Hematopoietic multipotent progenitor cell treated with erythropoietin and hydrocortisone succinate and interleukin-3 and kit ligand, for 8 days (in vitro differentiated cells): Measurements from ENCODE around the gene RRAD.

Experiments
- DNase-seq: peaks from one replicate; pipeline ENCODE4 v3.0.0-alpha.2; 2015

RRAD gene

DNA sequence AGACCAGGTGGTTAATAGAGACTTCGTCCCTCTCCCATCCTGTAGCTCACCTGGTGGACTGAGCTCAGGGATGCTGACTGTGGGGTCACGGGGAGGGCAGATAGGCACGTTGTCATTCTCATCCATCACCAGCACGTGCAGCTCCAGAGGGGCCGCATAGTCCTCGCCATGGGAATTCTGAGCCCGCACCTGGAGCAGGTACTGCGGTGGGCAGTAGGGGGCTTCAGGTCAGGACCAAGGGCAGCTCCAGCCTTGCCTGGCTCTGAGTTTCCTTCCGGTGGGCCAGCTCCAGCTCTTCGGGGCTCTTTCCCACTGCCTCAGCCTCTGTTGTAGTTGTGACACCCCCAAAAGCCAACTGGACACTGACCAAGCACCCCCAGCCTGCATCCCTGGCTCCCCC is 12.3 kb downstream of the RRAD start:
- no peak for DNase-seq

DNA sequence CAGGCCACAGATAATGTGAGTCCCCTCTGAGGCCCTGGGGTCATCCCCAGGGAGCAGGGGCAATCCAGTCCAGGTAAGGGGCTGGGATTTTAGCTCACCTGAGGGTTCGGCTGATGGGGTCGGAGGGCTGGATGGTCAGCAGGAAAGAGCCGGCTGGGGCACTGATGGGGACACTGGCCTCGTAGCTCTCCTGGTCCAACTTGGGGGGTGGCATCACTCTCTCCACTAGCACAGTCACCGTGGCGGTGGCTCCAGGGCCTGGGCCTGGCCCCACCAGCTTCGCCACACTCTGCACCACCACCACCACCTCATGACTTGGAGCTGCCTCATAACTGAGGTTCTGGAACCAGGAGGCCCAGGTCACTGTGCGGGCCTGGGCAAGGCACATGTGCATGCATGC is 13.5 kb downstream of the RRAD start:
- DNase-seq: no peak

DNA sequence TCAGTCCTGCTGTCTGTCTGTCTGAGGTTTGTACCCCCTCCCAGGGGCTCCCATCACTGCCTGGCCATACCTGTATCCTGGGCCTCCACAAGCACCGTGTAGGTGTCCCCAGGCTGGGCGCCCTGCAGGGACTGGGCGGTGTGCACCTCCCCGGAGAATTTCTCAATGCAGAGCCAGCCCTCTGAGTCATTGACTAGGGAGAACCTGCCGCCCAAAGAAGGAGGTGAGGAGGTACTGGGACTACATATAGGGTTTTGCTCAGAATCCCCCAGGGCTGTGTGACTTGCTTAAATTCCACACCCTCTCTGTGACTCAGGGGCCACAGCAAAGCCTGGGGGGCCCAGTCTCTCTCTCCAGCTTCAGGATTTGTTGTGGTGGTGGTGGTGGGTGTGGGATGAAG is 14.2 kb downstream of the RRAD start:
- DNase-seq: no peak

DNA sequence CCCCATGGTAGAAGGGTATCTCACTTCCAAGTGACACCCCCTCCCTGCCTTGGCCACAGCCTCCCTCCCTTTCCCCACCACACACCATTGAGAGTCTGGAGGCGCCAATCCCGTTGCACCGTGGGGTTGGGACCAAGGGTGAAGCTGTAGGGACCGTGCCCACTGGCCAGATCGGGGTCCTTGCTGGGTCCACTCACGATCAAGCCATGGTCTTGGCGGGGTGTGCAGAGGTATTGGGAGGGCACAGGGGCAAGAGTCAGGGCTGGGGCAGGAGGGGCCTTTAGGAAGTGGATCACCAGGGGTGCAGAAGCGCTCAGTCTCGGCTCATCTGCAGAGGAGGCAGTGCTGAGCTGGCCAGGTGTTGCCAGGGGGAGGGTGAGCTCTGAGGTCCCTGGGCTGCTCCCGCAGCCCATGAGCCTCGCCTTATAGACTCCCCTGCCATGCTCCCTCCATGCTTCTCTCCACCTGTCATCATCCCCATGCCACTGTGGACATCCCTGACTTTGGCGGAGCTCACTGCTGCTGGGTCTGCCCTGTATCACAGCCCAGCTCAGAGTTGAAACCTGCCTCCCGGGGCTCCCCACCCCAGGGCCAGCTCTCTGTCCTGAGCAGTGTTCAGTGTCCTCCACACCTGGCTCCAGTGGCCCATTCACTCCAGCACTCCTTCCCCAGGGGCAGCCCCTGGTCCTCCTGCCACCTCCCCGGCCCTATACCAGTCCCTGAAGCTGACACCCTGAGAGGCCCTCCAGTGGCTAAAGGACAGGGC is 15.0 kb downstream of the RRAD start:
- no peak for DNase-seq

DNA sequence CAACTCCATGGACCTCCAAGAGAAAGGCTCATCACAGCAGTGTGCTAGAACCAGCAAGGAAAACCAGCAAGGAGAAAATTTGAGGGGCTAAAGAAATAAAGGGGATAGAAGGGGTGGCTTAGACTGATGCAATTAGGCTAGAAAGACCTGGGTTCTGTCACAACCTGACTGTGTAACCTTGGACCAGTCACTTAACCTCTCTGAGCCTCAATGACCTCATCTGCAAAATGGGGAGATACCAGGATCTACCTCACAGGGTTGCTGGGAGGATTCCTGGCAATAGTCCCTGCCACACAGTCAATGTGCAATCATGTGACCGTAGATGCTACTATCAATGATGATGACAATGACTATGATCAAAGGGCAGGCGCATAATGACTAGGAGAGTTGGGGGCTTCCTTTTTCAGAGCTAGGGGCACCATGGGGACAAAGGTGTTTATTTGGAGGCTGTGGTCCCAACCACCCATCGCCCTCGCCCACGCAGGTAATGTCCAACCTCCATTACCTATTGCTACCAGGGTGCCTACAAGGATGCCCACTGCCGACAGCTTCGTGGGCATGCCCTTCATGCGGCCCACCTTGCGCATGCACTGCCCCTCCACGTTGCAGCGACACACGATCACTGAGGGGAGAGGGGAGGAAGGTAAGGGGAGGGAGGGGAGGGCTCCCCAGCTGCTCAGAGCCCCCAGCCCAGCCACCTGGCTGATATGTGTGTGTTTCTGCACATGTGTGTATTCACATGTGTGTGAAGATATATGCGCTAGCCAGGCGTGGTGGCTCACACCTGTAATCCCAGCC is 16.4 kb downstream of the RRAD start:
- DNase-seq: no peak

DNA sequence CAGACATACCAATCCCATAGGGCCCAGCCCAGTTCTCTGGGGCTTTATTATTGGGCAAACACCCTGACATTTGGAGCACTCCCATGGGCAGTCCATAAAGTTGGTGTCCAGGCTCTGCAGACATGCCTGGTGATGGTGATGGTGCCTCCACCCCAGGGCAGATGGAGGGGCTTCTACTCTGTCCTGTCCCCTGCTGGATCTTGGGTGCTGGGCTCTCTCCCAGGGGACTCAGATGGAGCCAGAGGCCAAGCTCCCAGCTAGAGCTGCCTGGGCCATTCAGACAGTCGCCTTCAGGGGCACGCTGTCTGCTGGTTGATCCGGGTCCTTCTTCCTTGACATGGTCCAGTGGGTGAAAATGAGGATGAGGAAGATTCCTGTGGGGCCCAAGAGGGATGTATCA is 17.2 kb downstream of the RRAD start:
- no peak for DNase-seq

DNA sequence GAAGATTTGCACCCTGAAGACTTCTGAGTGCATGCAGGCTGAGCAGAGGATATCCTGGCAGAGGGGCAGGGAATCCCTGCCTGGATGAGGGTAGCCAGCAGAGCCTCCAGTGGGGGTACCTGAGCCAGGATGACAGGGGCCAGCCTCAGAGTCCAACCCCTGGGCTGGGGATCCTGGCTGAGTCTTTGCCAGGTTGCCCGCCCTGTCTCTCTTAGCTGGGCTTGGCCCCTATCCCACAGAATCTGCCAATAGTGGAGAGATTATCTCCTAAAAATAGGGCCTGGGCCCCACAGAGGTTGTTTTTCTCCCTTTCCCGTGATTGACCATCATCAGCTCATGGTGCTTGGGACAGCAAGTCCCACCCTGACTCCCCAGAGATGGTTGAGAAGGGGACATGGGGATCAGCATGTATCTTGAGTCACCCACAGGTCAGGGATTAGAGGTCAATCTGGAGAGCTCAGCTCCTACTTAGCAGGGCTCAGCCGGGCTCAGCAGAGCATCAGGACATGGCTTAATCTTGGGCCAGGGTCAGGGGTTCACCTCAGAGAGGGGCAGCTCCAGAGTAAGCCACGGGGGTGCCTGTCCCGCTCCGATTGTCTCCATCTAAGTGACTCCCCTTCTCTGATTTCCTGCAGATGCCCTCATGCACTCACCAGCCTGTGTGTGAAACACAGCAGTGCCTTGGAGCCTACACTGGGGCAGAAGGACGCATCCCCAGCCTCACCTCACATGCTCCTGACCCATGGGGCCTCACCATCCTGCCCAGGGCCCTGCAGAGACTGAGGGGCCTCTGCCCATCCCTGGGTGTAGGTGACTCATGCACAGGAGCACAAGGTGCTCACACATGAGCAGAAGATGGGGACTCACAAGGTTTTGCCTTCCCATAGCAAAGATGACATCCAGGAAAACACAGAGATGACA is 18.2 kb downstream of the RRAD start:
- no peak for DNase-seq

DNA sequence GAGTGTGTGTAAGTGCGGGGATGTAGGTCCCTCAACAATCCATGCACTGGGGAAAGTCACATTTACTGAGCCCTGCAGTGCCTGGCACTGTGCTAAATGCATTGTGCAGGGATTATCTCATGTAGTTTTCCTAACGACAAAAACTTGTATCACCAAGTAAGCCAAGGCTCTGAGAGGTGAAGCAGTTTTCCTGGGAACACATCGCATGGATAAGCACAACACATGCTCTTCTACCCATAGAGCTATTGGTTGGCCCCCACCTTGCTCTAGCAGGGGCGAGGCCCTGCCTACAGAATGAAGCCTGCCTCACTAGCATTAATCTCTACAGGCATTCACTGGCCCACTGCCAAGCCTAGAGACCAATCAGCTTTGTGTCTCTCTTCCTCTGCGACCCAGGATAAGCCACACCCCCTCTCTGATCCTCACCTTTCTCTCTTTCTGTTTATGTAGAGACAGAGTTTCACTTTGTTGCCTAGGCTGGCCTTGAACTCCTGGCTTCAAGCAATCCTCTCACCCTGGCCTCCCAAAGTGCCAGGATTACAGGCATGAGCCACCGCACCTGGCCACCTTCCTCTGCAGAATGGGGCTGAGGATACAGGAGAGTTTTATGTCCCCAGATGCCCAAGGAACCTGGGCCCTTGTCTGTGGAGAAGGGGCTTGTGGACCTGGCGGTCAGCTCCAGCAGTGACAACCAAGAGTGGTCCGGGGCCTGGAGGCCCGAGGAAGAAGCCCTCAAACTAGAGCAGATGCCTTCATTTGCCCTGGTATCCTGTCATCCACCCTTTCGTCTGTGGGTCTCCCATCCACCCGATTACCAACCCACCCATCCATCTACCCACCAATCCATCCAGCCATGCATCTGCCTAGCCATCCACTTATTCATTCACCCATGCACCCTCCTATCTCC is 19.4 kb downstream of the RRAD start:
- DNase-seq: peak; percentile 97

DNA sequence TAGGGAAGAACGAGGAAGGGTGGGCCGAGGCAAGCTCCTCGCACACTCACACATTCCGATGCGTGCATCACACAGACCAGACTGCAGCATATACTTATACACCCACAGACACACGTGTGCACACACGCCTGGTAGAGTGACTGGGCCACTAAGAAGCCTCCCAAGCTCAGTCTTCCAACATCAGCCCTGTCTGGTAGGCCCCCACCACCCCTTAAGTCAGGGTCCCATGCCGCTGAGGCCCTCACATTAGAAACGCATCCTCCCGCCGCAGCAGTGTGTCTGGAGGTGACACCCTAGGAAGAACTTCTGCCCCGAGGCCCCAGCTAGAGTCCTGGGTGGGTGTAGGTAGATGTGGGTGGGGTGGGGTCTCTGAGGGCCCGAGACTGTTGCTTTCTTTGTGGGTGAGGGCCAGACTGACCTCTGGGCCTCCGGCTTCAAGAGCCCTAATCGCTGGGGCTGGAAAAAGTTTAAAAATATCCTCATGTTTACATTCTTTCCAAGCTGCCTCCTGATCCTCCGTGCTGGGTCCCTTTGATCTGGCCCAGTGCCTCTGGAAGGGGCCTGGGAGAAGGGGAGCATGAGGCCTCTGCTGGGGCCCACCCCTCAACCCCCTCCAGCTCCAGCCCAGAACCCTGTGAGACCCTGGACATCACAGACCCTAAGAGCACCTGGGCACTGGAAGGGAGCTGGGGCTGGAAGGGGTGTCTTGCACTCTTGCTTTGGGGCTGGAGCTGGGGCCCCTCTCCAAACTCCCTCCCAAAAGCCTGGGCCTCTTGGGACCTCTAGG is 20.3 kb downstream of the RRAD start:
- DNase-seq: no peak

DNA sequence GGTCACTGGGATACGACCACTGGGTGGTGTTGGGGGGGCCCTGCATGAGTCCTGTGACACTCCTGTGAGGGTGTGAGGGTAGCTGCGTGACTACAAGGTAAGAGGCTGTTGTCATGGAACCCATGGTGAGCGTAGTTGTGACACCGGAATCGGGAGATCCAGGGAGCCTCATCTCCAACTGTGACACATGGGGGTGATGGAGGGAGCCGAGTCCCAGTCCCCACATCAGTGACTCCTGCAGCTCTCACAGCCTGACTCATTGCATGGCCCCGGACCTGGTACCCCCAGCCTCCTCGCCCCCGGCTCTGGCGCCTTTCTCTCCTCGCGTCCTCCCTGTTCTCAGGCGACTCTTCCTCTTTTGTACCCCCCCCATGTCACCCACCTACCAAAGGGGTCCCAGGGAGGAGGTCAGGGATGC is 20.9 kb downstream of the RRAD start:
- DNase-seq: no peak

DNA sequence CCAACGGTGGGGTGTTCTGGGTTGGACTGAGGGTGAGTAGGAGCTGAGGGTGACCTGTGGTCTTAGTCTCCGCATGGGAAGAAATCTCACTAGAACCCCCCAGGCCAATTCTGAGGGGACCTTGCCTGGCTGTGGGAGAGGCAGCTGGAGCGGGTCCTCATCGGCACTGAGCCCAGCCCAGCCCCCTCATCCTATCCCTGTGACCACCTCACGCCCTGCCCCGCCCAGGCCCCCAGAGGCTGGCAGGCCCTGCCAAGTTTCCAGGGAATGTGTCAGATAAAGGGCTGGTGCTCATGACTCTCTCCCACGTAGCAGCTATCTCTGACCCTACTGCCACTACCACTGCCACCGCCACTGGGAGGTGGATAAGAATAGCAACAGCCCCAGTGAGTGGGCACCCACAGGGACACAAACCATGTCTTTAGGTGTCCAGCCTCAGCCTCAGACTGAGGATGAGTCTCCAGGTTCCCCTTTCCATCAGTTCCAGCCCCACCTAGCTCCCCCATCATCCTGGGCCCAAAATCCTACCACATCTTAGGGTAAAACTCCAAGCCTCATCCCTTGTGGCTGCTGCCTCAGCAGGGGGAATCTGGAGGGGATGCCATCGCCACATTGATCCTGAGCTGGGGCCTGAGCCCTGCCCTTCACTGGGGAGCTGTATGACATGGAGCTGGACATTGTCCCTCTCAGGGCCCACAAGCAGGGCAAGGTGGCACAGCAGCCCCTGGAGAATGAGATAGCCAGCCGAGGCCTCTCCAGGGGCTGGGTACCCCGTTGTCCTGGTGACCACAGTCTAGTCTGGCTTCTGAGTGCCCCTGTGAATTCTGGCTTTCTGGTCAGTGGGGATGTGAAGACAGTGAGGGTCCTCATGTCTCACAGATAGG is 21.5 kb downstream of the RRAD start:
- peak; percentile 71 for DNase-seq

DNA sequence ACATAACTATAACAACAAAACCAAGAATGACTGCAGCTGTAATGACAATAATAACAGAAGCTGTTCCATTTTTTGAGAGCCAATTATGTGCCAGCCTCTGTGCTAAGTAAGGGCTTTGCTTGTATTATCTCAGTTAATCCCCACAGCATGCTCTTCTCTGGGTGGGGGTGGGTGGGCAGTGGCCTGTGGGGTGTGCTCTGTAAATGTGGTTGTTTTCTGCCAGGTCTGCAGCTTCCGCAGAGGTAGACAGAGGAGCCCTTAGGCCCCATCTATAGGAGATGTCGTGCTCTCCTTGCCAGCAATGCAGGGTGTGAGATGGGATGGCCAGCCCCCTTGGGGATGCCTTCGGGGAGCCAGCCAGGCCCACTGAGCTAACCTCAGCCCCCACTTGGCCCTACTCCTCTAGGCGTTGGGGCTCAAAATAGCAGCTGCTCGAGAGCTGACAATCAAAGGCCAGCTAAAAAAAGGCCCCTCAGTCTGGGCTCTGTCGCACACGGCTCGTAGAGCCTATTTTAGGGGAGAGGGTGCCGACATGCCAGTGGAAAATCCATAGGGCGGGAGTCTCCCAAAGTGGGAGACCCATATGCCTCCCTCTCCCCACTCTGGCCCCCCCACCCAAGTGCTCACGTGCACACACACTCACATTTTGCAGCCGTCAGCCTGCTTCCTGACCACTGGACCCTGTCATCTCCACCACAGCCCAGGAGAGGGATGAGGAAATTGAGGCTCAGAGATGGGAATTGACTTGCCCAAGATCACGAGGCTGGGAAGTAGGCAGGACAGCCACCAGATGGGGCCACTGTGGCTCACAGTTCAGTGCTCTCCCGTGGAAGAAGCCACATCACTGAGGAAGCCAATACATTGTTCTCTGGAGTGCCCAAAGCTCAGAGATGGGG is 22.4 kb downstream of the RRAD start:
- peak; percentile 43 for DNase-seq

DNA sequence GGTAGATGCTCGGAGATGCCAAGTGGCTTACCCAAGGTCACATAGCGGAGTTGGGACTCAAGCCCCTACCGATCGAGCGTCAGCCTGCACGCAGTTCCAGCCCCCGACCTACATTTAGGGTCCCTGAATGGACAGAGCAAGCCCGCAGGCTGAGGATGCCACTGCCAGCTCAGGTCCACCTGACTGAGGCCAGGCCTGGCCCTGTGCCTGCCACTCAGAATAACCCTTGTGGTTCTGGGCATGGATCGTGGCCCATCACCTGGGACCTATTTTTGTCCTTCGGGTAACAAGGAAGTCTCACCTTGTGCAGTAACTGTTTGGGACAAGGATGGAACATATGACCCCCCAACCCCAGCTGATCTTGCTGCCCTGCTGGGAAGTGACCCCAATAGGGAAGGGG is 23.7 kb downstream of the RRAD start:
- no peak for DNase-seq

DNA sequence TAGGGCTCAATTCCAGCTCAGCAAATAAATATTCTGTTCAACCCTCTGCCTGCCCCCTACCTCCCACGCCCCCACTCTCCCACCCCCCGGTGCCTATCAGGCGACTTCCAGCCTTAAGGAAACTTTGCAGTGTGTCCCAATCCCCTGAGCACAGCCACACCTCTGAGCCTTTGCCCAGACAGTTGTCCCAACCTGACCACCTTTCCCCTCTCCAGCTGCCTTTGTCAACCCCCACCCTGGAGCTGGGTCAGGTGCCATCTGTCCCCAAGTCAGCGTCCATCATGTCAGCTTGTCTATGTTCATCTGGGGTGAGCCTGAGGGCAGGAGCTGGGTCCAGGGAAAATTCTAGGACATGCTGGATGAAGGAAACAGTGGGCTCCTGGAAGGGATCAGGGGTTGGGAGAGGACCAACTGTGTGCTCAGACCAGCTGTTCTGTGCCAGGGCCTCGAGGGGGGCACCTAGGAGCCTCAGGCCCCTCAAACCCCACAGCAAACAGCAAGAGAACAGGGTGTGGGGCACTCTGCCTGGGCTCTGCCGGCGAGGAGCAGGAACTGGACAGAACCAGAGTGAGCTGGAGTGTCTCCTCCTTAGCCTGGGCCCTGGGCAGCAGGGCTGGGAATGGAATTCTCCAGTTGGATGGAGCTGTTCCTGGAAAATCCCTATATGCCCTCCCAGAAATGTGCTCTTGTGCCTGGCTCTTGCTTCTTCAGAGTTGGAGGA is 24.5 kb downstream of the RRAD start:
- DNase-seq: no peak

DNA sequence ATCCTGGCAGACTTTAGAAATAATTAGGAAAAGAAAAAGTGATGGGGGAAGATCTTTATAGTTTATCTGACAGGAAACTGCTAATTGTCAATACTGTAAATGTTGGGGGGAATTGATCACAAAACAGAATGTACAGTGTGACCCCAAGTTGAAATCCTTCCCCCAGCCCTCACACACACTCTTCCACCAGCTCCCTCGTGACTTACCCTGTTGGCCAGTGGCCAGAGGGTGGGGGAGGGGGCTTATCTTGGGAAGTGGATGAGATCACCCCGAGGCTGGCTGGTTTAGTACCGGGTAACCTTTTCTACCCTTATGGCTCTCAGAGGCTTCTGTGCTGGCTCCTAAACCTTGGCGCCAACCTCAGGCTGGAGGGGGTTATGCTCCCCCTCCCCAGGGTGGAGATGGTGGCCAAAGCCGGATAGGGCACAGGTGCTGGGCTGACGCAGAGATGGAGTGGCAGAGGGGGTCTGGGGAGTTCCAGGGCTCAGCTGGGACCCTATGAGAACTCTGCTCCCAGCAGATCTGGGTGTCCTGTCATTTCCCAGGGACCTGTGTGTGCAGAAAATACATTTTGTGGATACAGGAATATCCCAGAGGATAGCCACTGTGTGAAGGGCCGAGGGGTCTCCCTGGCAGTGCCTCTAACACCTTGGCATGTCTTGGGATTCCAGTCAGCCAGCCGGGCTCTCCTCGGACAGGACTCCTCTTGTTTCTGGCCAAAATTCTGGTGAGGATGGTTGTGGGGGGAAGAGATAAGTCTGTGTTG is 25.2 kb downstream of the RRAD start:
- peak; percentile 91 for DNase-seq

DNA sequence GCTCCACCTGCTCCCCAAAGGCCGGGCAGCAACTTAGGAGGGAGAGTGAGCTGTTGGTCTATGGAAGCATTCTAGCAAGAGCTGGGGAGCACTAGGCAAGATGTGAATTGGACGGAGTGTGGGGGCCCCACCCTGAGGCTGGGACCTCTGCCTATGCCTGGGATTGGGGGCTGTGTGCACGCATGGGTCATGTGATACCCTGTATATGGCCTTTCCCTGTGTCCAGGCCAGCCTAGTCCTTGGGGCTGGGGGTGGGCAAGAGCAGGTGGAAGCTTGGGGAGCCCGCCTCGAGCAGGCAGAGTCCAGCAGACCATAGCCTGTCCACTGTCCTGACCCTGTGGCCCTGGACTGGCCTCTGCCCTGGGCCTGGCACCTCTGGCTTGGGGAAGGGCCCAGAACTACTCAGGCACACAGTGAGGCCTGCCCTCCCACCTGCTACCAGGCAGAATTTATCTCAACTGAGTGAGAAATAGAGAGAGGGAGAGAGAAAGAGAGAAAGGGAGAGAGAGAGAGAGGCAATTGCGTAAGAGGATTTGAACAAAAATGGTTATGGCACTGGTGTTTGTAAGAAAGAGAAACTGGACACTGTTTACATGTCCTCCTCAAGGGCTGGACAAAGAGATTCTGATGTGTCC is 25.9 kb downstream of the RRAD start:
- DNase-seq: peak; percentile 35

DNA sequence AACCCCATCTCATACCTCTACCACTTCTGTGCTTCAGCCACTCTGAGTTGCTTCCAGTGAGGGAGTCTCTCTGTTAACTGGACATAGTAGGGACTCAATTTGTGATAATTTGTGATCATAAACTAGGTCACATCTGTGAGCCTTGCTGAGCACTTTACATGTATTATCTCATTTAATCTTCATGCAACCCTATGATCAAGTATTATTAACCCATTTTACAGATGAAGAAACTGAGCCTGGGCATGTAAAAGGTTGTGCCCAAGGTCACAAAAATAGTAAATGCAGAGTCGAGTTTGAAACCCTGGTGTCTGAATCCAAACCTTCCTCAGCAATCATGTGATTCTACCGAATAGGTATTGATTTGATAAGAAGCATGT is 26.4 kb downstream of the RRAD start:
- no peak for DNase-seq
